ENCODE results near the gene TRIM7. TPM values are rescaled to one million over a fixed set of nuclear protein-coding genes. Genes with fewer than 3 reads are reported as not detected.

Gene TRIM7
- total RNA-seq, 1 experiment from 2014 or later = 30.2 TPM

- no TSS peak for BruUV-seq (replicated peaks)
- POLR2A ChIA-PET = interaction anchor here (0.8 to 2.7 kb wide), 3 partner anchors 12 to 33 kb away, joined by 3 to 11 read pairs (median 10); no protein-coding TSS in a partner anchor
- ATAC-seq = peak; percentile 28
Observed at GRCh38 chr5:181203777-181204112, 1.3 kb downstream of the TRIM7 start.

GRCh38 chr5:181203093-181203711 is 1.8 kb downstream of the TRIM7 start:
- Histone ChIP-seq H3K9me3 (ENCODE audit: control insufficient read depth in 1 of 2, insufficient read depth in 1 of 2, low read depth in 1 of 2, low read length in 2 of 2) (no peaks in the 10 kb centered on the region), H3K9ac (ENCODE audit: low read length) (peak overlapping the region; percentile 78), H2AFZ (ENCODE audit: low read depth, low read length, poor library complexity, severe bottlenecking) (no peak overlapping the region), H3K27ac (ENCODE audit: low read depth, low read length) (peak overlapping the region; percentile 93), H3K9me2 (ENCODE audit: insufficient read depth) (no peaks in the 10 kb centered on the region), H3K36me3 (ENCODE audit: control insufficient read depth in 1 of 2, insufficient read depth in 2 of 2, low read length in 2 of 2) (no peaks in the 10 kb centered on the region), H4K20me1 (ENCODE audit: insufficient read depth) (no peaks in the 10 kb centered on the region), H3K79me2 (ENCODE audit: insufficient read depth, low read length) (no peaks in the 10 kb centered on the region; the same call in 1 of the 2 replicates), H3K4me2 (ENCODE audit: low read length) (peak overlapping the region; percentile 94), H3K4me1 (ENCODE audit: control insufficient read depth in 1 of 2, insufficient read depth in 2 of 2, low read length in 2 of 2) (peaks cover 12 to 38% of the 10 kb centered on the region in 2 experiments), H3K27me3 (ENCODE audit: insufficient read depth, low read length) (no peaks in the 10 kb centered on the region), H3K4me3 (replicated peaks in 1 of 2; ENCODE audit: low read depth in 1 of 2, low read length in 2 of 2) (peak overlapping the region; percentile 70 to 73)
- TSS peak; percentile 52 for BruUV-seq (replicated peaks)
- POLR2A ChIA-PET = interaction anchor here (1.0 to 2.7 kb wide), 2 partner anchors 12 to 20 kb away, joined by 3 to 11 read pairs; partner anchors contain the start of gene TRIM41
- ATAC-seq (no peak), DNase-seq (ENCODE audit: low read depth, low spot score) (no peak)
- CTCF ChIA-PET = no interaction called here
- intact Hi-C loops (cut with micrococcal nuclease) = no loop called here
- RAD21 ChIA-PET (ENCODE audit: low non-redundant PET in 1 of 2, low total read pairs in 2 of 2, uncharacterized antibody in 2 of 2, unreplicated experiment in 2 of 2) = no interaction called here
- TF ChIP-seq POLR2A (IDR thresholded peaks at IDR 0.05; ENCODE audit: borderline replicate concordance, extremely low read depth, insufficient read depth, insufficient read length) (no peak), JUND (IDR thresholded peaks at IDR 0.05) (no peak), MAX (IDR thresholded peaks at IDR 0.05) (no peak), ATF3 (IDR thresholded peaks at IDR 0.05) (no peak), SP1 (IDR thresholded peaks at IDR 0.05; ENCODE audit: low read depth) (no peak), ZNF274 (IDR thresholded peaks at IDR 0.05; ENCODE audit: low read depth, low read length) (no peak), SRF (IDR thresholded peaks at IDR 0.05; ENCODE audit: low read depth) (no peak), ELF1 (IDR thresholded peaks at IDR 0.05; ENCODE audit: borderline replicate concordance, low read depth) (no peak), EZH2 (IDR thresholded peaks at IDR 0.05) (no peak), POLR2AphosphoS5 (IDR thresholded peaks at IDR 0.05; ENCODE audit: low read depth, low read length) (no peak), YY1 (IDR thresholded peaks at IDR 0.05; ENCODE audit: extremely low read depth, insufficient replicate concordance, low read depth, low read length) (no peak), CTCF (IDR thresholded peaks at IDR 0.05 in 2 of 3, conservative IDR thresholded peaks at IDR 0.05 in 1 of 3; ENCODE audit: borderline replicate concordance in 1 of 3, insufficient read depth in 1 of 3, low read depth in 2 of 3, low read length in 2 of 3) (no peak)

More at GRCh38 chr5:181203777-181204112, 1.3 kb downstream of the TRIM7 start:
- Histone ChIP-seq H3K4me1 (ENCODE audit: control insufficient read depth in 1 of 2, insufficient read depth in 2 of 2, low read length in 2 of 2) (peaks cover 12 to 40% of the 10 kb centered on the region in 2 experiments), H2AFZ (ENCODE audit: low read depth, low read length, poor library complexity, severe bottlenecking) (no peak overlapping the region), H3K4me2 (ENCODE audit: low read length) (peak overlapping the region; percentile 94), H3K9ac (ENCODE audit: low read length) (peak overlapping the region; percentile 78), H3K79me2 (ENCODE audit: insufficient read depth, low read length) (no peaks in the 10 kb centered on the region; the same call in 1 of the 2 replicates), H3K27ac (ENCODE audit: low read depth, low read length) (peak overlapping the region; percentile 93), H3K27me3 (ENCODE audit: insufficient read depth, low read length) (no peaks in the 10 kb centered on the region), H3K9me3 (ENCODE audit: control insufficient read depth in 1 of 2, insufficient read depth in 1 of 2, low read depth in 1 of 2, low read length in 2 of 2) (no peaks in the 10 kb centered on the region), H3K36me3 (ENCODE audit: control insufficient read depth in 1 of 2, insufficient read depth in 2 of 2, low read length in 2 of 2) (no peaks in the 10 kb centered on the region), H4K20me1 (ENCODE audit: insufficient read depth) (no peaks in the 10 kb centered on the region), H3K9me2 (ENCODE audit: insufficient read depth) (no peaks in the 10 kb centered on the region), H3K4me3 (replicated peaks in 1 of 2; ENCODE audit: low read depth in 1 of 2, low read length in 2 of 2) (peak overlapping the region; percentile 70 to 73)
- no peak for TF ChIP-seq CBX3 (IDR thresholded peaks at IDR 0.05; ENCODE audit: low read depth)
- TF ChIP-seq RAD21 (IDR thresholded peaks at IDR 0.05; ENCODE audit: low read depth) = no peak
- no peak for TF ChIP-seq CEBPB (IDR thresholded peaks at IDR 0.05; ENCODE audit: low read depth)
- TF ChIP-seq EZH2 (IDR thresholded peaks at IDR 0.05) = no peak
- no peak for TF ChIP-seq SRF (IDR thresholded peaks at IDR 0.05; ENCODE audit: low read depth)
- no peak for TF ChIP-seq YY1 (IDR thresholded peaks at IDR 0.05; ENCODE audit: extremely low read depth, insufficient replicate concordance, low read depth, low read length)
- TF ChIP-seq MAX (IDR thresholded peaks at IDR 0.05) = no peak
- no peak for TF ChIP-seq ZNF274 (IDR thresholded peaks at IDR 0.05; ENCODE audit: low read depth, low read length)
- intact Hi-C loops (cut with micrococcal nuclease) = no loop called here
- CTCF ChIA-PET = interaction anchor here (1.4 kb wide), 1 partner anchor 12 kb away, joined by 4 read pairs; no protein-coding TSS in a partner anchor
- no peak for DNase-seq (ENCODE audit: low read depth, low spot score)
- RAD21 ChIA-PET (ENCODE audit: low non-redundant PET in 1 of 2, low total read pairs in 2 of 2, uncharacterized antibody in 2 of 2, unreplicated experiment in 2 of 2) = no interaction called here

Data from HCT116 (cell line).